ENCODE results near the gene MDK. TPM values are rescaled to one million over a fixed set of nuclear protein-coding genes. Genes with fewer than 3 reads are reported as not detected.
"Not testable (repeated sequence)": the region's sequence is repeated elsewhere in the genome, so short reads cannot be mapped to it uniquely, and the experiment has no call there.

Gene MDK
- total and polyA plus RNA-seq, 9 donors: 211 to 634 (median 411) TPM

DNA sequence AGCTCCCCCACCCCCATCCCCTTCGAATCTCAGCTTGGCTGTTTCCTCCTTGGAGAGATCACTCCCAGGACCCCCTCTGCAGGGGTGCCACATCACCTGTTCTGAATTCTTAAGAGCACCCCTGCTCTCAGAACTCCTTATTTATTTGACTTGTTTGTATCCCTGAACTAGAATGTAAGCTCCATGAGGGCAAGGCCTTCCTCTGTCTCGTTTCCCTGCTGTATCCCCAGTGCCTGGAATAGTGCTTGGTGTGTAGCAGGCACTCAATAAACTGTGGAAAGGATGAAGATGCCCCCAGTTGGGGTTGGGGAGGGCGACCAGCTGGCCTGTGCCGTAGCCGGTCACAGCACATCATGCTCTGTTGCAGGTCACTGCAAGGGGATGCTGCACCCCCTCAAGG lies 3.6 kb upstream of the MDK start:
- Histone ChIP-seq H3K4me3 (no peak overlapping the region), H3K27me3 (no peaks in the 10 kb centered on the region), H3K9me3 (no peaks in the 10 kb centered on the region), H3K27ac (no peak overlapping the region), H3K36me3 (no peaks in the 10 kb centered on the region), H3K4me1 (ENCODE audit: insufficient read depth) (peaks cover 2% of the 10 kb centered on the region)
- no peak for DNase-seq
- TF ChIP-seq EP300 (IDR thresholded peaks at IDR 0.05): no peak
- TF ChIP-seq, protein P1, sequence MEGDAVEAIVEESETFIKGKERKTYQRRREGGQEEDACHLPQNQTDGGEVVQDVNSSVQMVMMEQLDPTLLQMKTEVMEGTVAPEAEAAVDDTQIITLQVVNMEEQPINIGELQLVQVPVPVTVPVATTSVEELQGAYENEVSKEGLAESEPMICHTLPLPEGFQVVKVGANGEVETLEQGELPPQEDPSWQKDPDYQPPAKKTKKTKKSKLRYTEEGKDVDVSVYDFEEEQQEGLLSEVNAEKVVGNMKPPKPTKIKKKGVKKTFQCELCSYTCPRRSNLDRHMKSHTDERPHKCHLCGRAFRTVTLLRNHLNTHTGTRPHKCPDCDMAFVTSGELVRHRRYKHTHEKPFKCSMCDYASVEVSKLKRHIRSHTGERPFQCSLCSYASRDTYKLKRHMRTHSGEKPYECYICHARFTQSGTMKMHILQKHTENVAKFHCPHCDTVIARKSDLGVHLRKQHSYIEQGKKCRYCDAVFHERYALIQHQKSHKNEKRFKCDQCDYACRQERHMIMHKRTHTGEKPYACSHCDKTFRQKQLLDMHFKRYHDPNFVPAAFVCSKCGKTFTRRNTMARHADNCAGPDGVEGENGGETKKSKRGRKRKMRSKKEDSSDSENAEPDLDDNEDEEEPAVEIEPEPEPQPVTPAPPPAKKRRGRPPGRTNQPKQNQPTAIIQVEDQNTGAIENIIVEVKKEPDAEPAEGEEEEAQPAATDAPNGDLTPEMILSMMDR (IDR thresholded peaks at IDR 0.05): no peak
- TF ChIP-seq POLR2A (IDR thresholded peaks at IDR 0.05): no peak
- intact Hi-C loops (cut with DNase I): loop anchor here in 1 of 4 donors (10.0 kb wide), 1 partner anchor 167 kb away; no protein-coding TSS in a partner anchor
- WGBS, 3 donors: 87 to 90% (median 90%) methylated on average over 5 of the region's 5 CpGs

DNA sequence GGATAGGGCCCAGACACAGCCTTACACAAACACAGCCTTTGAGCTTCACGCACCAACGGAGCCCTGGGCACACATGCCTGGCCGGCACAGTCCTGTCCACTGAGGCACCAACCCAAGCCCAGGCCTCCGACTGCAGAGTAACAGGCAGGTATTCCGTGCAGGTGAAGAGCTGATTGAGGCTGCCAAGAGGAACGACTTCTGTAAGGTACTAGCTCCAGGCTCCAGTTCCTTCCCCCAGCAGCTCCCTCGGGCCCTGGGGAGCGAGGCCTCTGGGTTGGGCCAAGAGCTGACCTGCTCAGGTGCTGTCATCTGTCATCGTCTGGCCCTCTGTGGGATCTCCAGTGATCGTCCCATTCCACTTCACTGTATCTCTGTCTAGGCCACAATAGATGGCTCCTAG lies 3.2 kb upstream of the MDK start:
- peak in 1 of 5 donors; percentile 30 for DNase-seq
- Histone ChIP-seq H3K4me1 (ENCODE audit: insufficient read depth) (peaks cover 6% of the 10 kb centered on the region), H3K27me3 (no peaks in the 10 kb centered on the region), H3K9me3 (no peaks in the 10 kb centered on the region), H3K4me3 (no peak overlapping the region), H3K36me3 (no peaks in the 10 kb centered on the region), H3K27ac (no peak overlapping the region)
- intact Hi-C loops (cut with DNase I): loop anchor here in 1 of 4 donors (10.0 kb wide), 1 partner anchor 167 kb away; no protein-coding TSS in a partner anchor
- TF ChIP-seq EP300 (IDR thresholded peaks at IDR 0.05): no peak
- TF ChIP-seq, protein P1 (IDR thresholded peaks at IDR 0.05): no peak
- no peak for TF ChIP-seq POLR2A (IDR thresholded peaks at IDR 0.05)
- 86 to 92% (median 88%) methylated on average over 10 of the region's 10 CpGs for WGBS, 3 donors

DNA sequence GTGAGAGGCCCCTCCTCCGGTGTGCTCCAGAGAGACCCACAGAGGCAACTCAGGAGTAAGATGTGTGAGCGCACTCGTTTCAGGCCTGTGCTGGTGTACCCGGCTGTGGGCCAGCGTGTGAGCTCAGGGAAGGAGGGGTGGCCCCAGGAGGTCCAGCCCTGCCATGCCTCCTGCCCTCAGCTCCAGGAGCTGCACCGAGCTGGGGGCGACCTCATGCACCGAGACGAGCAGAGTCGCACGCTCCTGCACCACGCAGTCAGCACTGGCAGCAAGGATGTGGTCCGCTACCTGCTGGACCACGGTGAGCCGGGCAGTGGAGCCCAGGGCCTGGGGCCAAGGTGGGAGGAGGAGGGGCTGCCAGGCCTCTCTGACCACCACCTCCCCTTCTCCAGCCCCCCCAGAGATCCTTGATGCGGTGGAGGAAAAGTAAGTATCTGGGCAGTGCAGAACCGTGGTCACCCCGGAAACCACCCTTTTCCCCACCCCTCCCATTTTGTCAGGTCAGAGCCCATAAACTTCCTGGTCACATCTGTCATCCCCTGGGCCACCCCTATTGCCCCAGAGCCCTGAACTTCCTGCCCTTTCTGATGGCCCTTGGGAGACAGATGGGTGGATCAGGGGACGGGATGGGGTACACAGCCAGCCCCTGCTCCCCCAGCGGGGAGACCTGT lies 2.5 kb upstream of the MDK start:
- H3K9me3 ChIP-seq: no peaks in the 10 kb centered on the region
- 73 to 84% (median 77%) methylated on average over 13 to 20 of the region's 20 CpGs for WGBS, 3 donors
- no peaks in the 10 kb centered on the region for H3K27me3 ChIP-seq
- TF ChIP-seq POLR2A (IDR thresholded peaks at IDR 0.05): no peak
- TF ChIP-seq, protein P1 (IDR thresholded peaks at IDR 0.05): no peak
- TF ChIP-seq EP300 (IDR thresholded peaks at IDR 0.05): no peak
- intact Hi-C loops (cut with DNase I): loop anchor here in 1 of 4 donors (10.0 kb wide), 1 partner anchor 166 kb away; no protein-coding TSS in a partner anchor
- peak overlapping the region; percentile 88 to 98 for H3K27ac ChIP-seq
- H3K4me1 ChIP-seq (ENCODE audit: insufficient read depth): peaks cover 6% of the 10 kb centered on the region
- no peak overlapping the region for H3K4me3 ChIP-seq
- H3K36me3 ChIP-seq: no peaks in the 10 kb centered on the region
- peak in 1 of 5 donors; percentile 52 for DNase-seq

DNA sequence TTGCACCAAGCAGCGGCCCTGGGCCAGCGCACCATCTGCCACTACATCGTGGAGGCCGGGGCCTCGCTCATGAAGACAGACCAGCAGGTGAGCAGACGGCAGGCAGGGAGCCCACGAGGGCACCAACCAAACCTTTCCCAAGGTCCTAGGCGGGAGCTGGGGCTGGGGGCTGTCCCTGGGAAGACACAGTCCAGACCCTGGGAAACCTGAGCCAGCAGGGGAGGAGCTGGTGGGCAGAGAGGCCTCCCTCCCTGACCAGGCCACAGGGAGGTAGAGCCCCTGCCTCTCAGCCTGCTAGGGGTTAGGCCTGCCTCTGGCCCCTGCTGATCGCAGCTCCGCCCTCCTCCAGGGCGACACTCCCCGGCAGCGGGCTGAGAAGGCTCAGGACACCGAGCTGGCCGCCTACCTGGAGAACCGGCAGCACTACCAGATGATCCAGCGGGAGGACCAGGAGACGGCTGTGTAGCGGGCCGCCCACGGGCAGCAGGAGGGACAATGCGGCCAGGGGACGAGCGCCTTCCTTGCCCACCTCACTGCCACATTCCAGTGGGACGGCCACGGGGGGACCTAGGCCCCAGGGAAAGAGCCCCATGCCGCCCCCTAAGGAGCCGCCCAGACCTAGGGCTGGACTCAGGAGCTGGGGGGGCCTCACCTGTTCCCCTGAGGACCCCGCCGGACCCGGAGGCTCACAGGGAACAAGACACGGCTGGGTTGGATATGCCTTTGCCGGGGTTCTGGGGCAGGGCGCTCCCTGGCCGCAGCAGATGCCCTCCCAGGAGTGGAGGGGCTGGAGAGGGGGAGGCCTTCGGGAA lies 1.8 kb upstream of the MDK start:
- WGBS, 3 donors: 57 to 60% (median 58%) methylated on average over 28 to 36 of the region's 36 CpGs
- intact Hi-C loops (cut with DNase I): loop anchor here in 3 of 4 donors (10.0 kb wide), 2 partner anchors 165 to 235 kb away; partner anchors contain the start of genes ATG13 (in 2 of the 3) and HARBI1 (in 2 of the 3)

More for the DNA sequence above, 1.8 kb upstream of the MDK start:
- not testable (repeated sequence) for H3K36me3 ChIP-seq; H3K9me3 ChIP-seq; H3K27me3 ChIP-seq; H3K4me1 ChIP-seq (ENCODE audit: insufficient read depth)
- Histone ChIP-seq H3K4me3 (peak overlapping the region; percentile 73), H3K27ac (peak overlapping the region; percentile 88 to 98)
- peak in 4 of 5 donors; percentile 53 to 63 (median 54) for DNase-seq
